ENCODE measurements around the gene PRKCG.
"Not testable (repeated sequence)": the region's sequence is repeated elsewhere in the genome, so short reads cannot be mapped to it uniquely, and the experiment has no call there.

Gene PRKCG

GRCh38 chr19:53881482-53882390 lies at the start of gene PRKCG:
TSS of gene PRKCG (plus strand) at chr19:53882197. CDS start at chr19:53882495, 298 bp downstream.
- DNase-seq, result no peak

GRCh38 chr19:53832861-53833260 lies 49.1 kb upstream of the PRKCG start:
- not testable (repeated sequence) for DNase-seq

DNA sequence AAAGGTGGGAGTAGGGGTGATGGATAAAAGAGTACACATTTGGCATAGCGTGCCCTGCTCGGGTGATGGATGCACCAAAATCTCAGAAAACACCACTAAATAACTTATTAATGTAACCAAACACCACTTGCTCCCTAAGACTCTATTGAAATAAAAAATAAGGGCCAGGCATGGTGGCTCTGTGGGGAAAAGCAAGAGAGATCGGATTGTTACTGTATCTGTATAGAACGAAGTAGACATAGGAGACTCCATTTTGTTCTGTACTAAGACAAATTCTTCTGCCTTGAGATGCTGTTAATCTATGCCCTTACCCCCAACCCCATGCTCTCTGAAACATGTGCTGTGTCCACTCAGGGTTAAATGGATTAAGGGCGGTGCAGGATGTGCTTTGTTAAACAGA lies 43.6 kb upstream of the PRKCG start:
- DNase-seq, result not testable (repeated sequence)

GRCh38 chr19:53840241-53840640 lies 41.8 kb upstream of the PRKCG start:
- not testable (repeated sequence) for DNase-seq

GRCh38 chr19:53840914-53841313 lies 41.1 kb upstream of the PRKCG start:
- DNase-seq, result not testable (repeated sequence)

- DNase-seq, result no peak
Measured at GRCh38 chr19:53844849-53845246, 37.1 kb upstream of the PRKCG start.

DNA sequence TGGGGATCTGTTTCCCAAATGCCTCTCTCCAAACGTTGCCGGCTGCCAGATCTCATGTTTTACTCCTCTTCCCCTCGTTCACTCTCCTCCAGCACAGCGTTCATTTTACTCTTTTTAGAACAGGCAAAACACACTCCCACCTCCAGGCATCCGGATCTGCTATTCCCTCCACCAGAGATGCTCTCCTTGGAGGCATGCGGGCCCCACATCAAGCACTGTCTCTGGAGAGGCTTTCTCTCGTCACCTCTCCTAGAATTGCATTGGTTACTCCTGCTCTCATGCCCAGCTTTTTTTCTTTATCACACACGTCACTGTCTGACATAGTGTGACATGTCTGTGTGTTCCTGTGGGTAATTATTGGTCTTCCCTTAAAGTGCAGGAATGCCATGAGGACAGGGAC lies 34.4 kb upstream of the PRKCG start:
- DNase-seq, result no peak

- no peak for DNase-seq
Measured at GRCh38 chr19:53849237-53849676, 32.7 kb upstream of the PRKCG start.

DNA sequence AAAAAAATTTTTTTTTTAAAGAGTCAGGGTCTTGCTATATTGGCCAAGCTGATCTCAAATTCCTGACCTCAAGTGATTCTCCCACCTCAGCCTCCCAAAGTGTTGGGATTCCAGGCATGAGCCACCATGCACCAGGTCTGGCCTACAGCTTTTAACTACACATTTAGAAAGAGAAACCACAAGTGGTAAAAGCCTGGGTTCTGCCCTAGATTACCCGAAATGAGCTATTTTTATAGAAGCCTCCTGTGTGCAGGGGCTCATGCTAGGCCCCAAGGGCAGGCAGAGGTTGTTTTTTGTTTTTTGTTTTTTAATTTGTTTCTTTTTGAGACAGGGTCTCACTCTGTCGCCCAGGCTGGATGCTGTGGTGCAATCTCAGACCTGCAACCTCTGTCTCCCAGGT lies 28.3 kb upstream of the PRKCG start:
- DNase-seq, result no peak

DNA sequence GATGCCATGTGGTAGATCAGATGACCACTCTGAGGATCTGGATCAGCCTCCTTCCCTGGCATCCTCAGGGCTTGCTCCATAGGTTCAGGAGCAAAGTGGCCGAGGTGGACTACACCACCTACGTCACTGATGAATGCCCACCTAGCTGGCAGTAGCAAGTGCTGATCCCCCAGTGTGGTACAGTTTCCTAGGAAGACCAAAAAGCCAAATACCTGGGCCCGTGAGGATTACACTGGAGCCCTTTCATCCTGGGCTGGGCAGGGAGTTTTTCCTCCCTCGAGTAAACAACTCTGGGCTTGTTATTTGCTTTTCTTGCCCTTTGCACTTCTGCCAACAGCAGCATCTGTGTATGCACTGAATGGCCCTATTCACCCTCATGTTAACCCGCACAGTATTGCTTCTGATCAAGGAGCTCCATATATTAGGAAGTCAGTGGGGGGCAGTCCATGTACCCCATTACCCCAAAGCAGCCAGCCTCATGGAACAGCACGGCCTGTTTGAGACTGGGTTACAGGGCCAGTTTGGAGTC lies 17.6 kb upstream of the PRKCG start:
- no peak for DNase-seq

DNA sequence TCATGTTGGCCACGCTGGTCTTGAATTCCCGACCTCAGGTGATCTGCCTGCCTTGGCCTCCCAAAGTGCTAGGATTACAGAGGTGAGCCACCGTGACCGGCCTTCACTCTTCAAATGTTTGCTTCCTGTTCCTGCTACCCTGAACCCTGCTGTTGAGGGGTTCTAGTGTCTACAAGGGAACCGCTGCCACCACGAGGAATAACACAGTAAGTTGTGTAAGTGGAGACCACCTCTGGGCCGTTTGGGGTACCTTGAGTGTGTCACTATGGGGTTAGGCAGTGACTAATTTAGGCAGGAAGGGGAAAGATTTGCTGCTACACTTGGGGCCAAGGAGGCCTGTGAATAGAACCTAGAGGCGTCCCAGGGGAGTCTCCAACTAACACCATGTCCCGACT lies 16.5 kb upstream of the PRKCG start:
- no peak for DNase-seq

DNA sequence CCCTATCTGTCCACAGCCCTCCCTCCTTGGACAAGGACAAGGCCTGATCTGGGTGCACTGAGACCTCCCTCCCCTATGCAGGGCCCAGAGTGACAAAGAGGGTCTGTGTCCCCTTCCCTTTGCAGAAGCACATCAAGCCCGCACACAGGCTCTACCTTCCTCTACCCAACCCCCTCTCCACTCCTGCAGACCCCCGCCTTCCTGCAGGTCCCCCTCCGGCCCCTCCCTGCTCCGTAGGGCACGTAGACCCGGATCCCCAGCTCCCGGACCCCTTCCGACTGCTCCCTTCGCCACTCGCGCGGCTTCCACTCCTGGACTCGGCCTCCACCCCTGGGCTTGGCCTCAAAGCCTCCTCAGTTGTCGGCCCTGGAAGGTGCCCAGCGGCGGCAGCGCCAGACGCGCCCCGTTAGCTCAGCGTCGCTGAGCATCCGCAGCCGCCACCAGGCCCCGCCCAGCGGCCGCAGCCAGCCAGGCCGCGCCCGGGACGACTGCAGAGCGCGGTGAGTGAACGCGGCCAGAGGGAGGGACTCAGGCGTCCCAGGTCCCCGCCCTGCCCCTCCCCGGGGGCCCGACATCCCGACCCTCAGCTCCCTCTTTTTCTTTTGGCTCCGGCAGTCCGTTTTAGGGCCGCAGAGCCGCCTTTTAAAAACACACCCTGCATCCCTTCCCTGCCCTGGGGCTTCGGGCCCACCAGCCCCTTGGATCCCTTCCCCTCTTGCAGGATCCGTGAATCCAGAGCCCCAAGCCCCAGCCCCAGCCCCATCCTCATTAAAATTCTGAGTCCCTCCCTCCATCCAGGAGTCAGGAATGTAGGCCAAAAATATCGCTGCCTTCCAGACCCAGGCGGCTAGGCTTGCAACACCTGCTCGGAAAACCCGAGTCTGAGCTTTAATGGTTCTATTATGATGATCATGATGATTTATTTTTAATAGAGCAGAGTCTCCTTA lies 15.8 kb upstream of the PRKCG start:
- DNase-seq, result no peak

DNA sequence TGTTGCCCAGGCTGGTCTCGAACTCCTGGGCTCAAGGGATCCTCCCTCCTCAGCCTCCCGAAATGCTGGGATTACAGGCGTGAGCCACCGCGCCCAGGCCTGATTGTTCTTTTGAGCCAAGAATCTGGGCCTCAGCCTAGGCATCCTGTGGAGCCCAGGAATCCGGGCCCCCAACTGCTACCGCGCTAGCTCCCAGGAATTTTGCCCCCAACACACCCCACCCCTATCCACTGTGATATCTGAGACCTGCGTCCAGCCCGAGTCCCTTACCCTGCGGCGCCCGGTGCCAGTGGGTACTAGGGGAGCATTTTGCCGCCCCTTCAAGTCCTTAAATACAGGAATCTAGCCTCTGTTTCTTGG lies 15.2 kb upstream of the PRKCG start:
- DNase-seq, result no peak

GRCh38 chr19:53867225-53868090 lies 14.5 kb upstream of the PRKCG start, which contains the start of gene MYADM:
TSS of gene MYADM (plus strand) at chr19:53867883. CDS start at chr19:53873530, 5,647 bp downstream.
- DNase-seq, result no peak

DNA sequence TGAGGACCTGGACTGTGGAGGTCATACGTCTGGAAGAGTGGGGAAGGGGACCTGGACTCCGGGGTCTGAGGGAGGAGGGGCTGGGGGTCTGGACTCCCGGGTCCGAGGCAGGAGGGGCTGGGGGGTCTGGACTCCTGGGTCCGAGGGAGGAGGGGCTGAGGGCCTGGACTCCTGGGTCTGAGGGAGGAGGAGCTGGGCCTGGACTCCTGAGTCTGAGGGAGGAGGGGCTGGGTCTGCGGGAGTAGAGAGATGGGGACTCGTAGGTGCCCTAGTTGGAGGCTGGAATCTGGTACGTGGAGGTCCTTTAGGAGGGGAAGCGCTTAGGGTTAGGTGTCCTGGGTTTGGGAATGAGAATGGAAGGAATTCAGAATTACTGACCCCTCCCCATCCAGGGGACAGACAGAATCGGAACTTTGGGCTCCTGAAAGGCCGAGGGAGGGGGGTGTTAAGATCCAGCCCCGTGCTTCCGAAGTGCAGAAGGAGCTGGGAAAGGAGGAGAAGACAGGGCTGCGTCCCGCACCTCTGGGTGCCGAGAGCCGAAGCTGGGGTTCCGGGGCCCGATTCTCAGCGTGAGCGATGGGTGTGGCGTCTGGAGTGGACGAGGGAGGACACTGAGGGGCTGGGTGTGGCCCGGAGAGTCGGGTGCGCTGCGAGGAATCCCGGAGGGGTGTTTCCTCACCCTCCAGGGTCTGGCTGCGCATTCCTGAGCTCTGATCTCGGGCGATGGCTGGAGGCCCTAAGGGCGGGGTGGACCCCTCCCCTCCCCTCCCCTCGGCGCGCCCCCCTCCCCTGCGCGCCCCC lies 13.7 kb upstream of the PRKCG start:
- no peak for DNase-seq

DNA sequence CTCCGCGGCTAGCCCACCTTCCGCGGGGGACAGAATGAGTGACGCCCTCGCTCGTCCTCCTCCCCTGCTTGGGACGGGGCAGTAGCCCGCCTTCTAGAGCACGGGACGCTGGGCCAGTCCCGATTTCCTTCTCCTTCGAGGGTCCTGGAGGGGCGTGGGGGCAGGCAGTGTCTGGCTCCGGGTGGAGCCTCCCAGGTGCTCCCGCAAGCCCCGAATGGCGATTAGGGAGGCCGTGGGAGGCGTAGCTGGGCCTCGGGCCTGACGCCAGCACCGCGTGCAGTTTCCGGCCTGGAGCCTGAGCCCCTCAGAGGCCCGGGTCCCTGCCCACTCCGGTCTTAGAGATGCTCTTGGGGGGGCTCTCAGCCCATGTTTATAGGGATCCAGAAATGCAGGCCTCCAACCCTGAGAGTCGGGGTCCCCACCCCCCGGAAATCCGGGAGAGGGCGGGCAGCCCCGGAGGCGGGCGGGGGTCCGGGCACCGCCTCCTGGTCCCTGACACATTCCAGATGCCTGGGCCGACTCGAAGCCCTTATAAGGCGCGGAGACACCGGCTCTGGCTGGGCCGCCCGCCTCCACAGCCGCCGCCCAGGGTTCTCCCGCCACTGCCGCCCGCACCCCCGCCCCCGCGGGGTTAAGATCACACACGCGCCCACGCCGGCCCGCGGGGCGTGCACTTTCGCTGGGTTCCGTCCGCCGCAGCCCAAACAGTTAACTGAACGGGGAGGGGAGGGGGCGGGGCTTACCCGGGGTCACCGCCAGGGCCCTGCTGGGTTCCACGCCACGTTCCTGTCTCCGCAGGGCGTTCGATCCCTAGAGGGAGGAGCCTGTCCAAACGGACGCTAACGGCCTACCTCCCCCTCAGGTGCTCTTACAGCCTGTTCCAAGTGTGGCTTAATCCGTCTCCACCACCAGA lies 12.8 kb upstream of the PRKCG start:
- no peak for DNase-seq

- DNase-seq, result not testable (repeated sequence)
Measured at GRCh38 chr19:53869805-53870484, 12.1 kb upstream of the PRKCG start.

DNA sequence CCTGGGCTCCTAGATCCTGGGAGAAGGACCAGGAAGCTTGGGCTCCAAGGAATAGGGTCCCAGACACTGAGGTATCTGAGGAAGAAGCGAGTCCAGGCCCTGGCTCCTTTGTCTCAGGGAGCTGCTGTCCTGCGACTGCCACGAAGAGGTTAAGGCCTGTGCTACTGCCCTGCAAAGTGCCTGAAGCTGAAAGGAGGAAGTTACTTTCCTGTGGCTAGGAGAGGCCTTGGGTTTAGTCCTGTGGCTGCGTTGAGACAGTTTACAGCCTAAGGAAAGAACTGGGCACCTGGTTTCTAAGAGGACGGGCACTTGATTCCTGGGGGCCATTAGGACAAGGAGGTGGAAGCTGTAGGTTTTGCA lies 11.5 kb upstream of the PRKCG start:
- no peak for DNase-seq

DNA sequence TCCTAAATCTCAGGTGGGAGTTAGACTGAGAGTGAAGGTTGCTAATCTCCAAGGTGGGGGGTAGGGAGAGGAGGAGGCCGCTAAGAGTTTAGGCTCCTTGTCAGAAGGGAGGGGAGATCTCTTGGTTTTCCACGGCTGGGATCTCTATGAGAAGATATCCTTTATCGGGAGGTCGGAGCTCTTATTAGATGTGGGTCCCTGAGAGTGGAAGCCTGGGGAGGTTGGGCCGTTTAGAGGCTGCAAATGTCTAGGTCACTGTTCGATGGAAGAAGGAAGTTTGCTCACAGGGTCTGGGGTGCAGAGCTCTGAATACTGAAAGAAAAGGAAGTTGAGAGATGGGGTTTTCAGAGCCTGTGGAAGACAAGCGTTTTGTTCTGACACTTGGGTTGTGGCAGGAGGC lies 10.5 kb upstream of the PRKCG start:
- no peak for DNase-seq

- no peak for DNase-seq
Measured at GRCh38 chr19:53872762-53873161, 9.2 kb upstream of the PRKCG start.

Data from NCI-H774 (cell line).